LNCaP clone FGC (cell line): ENCODE data around the gene MKI67.

Experiments used
- DNase-seq: peaks from one replicate; pipeline ENCODE4 v3.0.0-alpha.2; 2011; ENCODE audit warnings: low read depth
- H3K4me3 ChIP-seq: 2 replicates; pipeline ENCODE4 v1.5.1; 2011; ENCODE audit warnings: mild to moderate bottlenecking, low read depth, low read length, control low read depth
- TF ChIP-seq, protein P1 (sequence below): IDR thresholded peaks from 2 replicates; pipeline ENCODE4 v1.5.1; 2012; ENCODE audit warnings: mild to moderate bottlenecking; ENCODE audit not compliant: control insufficient read depth, insufficient read depth; ENCODE audit errors: extremely low read depth

The MKI67 gene

GRCh38 chr10:128091636-128092210 lies 34.5 kb downstream of the MKI67 start:
- no peak for DNase-seq
- no peak overlapping the region for H3K4me3 ChIP-seq
- TF ChIP-seq, protein P1, sequence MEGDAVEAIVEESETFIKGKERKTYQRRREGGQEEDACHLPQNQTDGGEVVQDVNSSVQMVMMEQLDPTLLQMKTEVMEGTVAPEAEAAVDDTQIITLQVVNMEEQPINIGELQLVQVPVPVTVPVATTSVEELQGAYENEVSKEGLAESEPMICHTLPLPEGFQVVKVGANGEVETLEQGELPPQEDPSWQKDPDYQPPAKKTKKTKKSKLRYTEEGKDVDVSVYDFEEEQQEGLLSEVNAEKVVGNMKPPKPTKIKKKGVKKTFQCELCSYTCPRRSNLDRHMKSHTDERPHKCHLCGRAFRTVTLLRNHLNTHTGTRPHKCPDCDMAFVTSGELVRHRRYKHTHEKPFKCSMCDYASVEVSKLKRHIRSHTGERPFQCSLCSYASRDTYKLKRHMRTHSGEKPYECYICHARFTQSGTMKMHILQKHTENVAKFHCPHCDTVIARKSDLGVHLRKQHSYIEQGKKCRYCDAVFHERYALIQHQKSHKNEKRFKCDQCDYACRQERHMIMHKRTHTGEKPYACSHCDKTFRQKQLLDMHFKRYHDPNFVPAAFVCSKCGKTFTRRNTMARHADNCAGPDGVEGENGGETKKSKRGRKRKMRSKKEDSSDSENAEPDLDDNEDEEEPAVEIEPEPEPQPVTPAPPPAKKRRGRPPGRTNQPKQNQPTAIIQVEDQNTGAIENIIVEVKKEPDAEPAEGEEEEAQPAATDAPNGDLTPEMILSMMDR: no peak

DNA sequence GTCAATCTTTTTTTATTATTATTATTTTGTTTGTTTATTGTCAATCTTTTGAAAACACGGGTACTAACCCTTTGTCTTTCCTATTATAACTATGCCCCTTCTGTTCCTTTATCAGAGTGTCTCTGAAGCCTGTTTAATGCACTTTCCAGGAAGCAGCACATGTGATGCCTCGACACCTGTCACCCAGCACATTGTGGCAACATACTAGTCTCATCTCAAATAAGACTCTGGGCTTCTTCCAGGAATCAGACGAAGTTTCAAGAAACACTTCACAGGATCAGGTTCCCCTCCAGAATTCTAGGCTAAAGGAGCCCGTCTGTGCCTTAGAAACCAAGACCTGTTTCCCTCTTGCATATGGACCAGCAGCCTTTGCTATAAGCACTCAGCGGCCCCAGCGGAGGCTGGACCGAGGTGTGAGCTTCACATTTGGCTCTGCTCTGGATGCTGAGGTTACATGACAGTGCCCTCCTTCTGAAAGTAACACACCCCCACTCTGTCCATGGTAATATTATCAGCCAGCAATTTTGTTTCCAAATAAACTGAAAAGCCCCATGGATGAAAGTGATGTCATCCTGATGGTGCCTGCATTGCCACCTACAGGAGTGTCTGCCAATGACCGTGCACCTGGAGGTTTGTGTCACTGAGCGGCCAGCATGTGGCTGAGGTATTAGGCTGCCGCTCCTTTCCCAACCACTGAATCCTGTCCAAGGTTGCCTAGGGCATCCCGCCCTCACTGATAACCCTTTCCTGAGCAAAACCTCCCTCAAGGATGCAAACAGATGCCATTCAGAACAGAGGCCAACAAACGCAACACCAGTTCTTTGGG lies 38.1 kb downstream of the MKI67 start:
- no peak overlapping the region for H3K4me3 ChIP-seq
- DNase-seq: no peak
- TF ChIP-seq, protein P1: peak; percentile 40; the same call in 1 of the 2 replicates

DNA sequence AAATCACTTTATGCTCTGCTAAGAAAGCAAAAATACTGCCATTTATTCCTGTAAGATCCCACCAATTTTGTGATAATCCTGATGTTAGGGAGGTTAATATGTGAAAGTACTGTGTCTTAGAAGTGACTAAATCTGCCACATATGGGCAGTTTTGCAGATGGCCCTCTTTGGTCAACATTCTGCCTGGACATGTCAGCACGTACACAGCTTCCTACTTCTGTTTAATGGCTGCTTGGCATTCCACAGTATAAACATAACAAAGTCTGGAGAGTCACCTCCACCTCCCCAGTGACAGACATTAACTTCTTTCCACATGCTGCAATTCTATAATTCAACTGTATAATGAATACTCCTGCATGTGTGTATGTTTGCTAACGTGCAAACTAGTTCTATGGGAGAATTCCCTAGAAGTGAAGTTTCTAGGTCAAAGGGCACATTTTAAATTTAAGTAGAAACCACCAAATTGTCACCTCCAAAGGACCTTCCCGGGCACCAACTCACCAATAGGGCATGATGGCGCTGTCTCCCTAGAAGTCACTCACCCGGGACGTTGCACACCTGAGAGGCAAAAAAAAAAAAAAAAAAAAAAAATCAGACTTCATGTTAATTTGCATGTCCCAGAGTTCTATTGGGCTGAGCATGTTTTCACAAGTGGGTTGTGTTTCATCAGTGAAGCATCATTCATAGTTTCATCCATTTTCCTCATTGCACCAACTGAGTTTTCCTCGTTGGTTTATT lies 38.9 kb downstream of the MKI67 start:
- no peak overlapping the region for H3K4me3 ChIP-seq
- TF ChIP-seq, protein P1: peak; percentile 15; the same call in 1 of the 2 replicates
- DNase-seq: no peak

GRCh38 chr10:128086003-128086863 lies 40.0 kb downstream of the MKI67 start:
- H3K4me3 ChIP-seq: no peak overlapping the region
- TF ChIP-seq, protein P1: no peak
- no peak for DNase-seq

GRCh38 chr10:128084991-128085390 lies 41.2 kb downstream of the MKI67 start:
- no peak for DNase-seq
- no peak overlapping the region for H3K4me3 ChIP-seq
- TF ChIP-seq, protein P1: no peak

DNA sequence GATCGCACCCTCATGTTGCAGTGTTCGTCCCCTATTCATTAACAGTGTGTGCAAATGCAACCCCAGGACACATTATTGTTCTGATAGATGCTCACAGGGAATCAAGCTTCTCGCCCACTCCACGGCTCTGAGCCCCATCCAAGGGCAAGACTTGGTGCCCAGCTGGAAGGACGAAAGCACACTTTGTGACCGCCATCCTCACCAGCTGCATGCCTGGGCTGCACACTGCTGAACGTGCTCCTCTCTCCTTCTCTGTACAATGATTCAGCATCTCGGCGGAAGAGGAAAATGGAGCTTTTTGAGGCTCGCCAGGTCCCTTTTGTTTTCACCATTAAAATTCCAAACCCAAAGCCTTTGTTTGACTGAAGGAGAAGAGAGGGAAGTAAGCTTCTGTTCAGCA lies 41.9 kb downstream of the MKI67 start:
- no peak for DNase-seq
- TF ChIP-seq, protein P1: no peak
- H3K4me3 ChIP-seq: no peak overlapping the region
